GM13977 (cell line): Measurements from ENCODE around the gene MORC4.
"Not testable (repeated sequence)": the region's sequence is repeated elsewhere in the genome, so short reads cannot be mapped to it uniquely, and the experiment has no call there.

Experiments used
- DNase-seq: peaks from one replicate; pipeline ENCODE4 v3.0.0; 2012; ENCODE audit warnings: low spot score
- in situ Hi-C: fragments of 300-500 bp; cut with MboI; formaldehyde crosslinking; loops from one replicate; pipeline ENCODE4 v1.12.0; 2022; ENCODE audit warnings: low sequenced_read_pairs, low pct_unique_long_range_greater_than_20kb, mixed read lengths, inconsistent platforms; ENCODE audit not compliant: unreplicated experiment
- TF ChIP-seq, protein P1 (sequence below): IDR thresholded peaks from 2 replicates; pipeline ENCODE4 v1.5.1; 2012; ENCODE audit warnings: mild to moderate bottlenecking, control low read depth; ENCODE audit not compliant: insufficient read depth; ENCODE audit errors: extremely low read depth, missing control alignments

The MORC4 gene

DNA sequence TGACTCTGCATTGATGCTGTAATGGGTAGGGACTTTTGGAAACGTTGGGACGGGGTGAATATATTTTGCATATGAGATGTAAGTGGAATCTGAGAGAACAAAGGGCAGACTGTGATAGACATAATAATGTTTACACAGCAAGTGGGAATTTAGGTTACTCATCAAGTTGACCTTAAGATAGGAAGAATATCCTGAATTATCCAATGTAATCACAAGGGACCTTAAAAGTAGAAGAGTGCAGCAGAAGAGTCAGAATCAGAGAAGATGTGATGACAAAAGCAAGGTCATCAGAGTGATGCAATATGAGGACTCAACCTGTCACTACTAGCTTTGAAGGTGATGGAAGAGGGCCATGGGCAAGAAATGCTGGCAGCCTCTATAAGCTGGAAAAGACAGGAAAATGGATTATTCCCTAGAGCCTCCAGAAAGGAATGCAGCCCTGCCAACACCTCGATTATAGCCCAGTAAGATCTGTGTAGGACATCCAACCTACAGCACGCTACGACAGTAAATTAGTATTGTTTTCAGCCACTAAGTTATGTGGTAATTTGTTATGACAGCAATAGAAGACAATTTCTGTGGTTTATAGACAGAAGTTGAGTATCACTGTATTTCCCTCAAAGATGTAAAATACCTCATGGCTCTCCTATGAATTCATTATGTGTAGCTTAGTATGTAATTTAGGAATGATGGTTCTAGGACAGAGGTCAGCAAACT is 26.4 kb downstream of the MORC4 start:
- no peak for DNase-seq
- in situ Hi-C loops = no loop called here
- TF ChIP-seq, protein P1, sequence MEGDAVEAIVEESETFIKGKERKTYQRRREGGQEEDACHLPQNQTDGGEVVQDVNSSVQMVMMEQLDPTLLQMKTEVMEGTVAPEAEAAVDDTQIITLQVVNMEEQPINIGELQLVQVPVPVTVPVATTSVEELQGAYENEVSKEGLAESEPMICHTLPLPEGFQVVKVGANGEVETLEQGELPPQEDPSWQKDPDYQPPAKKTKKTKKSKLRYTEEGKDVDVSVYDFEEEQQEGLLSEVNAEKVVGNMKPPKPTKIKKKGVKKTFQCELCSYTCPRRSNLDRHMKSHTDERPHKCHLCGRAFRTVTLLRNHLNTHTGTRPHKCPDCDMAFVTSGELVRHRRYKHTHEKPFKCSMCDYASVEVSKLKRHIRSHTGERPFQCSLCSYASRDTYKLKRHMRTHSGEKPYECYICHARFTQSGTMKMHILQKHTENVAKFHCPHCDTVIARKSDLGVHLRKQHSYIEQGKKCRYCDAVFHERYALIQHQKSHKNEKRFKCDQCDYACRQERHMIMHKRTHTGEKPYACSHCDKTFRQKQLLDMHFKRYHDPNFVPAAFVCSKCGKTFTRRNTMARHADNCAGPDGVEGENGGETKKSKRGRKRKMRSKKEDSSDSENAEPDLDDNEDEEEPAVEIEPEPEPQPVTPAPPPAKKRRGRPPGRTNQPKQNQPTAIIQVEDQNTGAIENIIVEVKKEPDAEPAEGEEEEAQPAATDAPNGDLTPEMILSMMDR = no peak

DNA sequence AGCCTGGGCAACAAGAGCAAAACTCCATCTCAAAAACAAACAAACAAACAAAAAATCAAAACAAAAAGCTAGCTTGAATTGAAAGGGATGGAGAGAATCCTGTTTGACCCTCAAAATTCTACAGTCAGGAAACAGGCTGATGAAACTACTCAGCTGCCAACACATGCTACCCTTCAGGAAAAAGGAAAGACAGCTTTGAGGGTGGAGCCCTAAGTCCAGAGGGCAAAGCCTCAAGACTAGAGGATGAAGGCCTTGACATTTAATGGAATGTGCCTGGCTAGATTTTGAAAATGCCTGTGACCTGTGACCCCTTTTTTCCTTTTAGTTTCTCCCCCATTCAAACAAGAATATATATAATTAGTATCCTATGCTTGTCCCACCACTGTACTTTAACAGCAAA is 27.1 kb downstream of the MORC4 start:
- DNase-seq = no peak
- in situ Hi-C loops = no loop called here
- TF ChIP-seq, protein P1 = no peak

DNA sequence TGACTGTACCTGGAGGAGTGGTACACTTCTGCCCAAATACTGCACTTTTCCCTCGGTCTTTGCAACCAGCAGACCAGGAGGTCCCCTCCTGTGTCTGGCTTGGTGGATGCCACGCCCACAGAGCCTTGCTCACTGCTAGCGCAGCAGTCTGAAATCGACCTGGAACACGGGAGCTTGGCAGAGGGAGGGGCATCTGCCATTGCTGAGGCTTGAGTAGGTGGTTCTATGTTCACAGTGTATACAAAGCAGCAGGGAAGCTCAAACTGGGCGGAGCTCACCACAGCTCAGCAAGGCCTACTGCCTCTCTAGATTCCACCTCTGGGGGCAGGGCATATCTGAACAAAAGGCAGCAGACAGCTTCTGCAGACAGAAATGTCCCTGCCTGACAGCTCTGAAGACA is 33.5 kb downstream of the MORC4 start:
- DNase-seq, in situ Hi-C loops: not testable (repeated sequence)

DNA sequence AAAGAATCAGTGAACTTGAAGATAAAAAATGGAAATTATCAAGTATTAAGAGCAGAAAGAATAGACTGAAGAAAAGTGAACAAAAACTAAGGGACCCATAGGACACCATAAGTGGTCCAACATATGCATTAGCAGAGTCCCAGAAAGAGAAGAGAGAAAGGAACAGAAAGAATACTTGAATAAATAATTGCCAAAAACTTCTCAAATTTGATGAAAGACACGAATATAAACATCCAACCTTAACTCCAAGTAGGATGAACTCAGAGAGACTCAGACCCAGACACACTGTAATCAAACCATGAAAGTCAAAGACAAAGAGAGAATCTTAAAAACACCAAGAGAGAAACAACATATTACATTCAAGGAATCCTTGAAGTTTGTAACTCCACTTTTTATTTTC is 35.7 kb downstream of the MORC4 start:
- TF ChIP-seq, protein P1 = no peak
- no peak for DNase-seq
- in situ Hi-C loops = no loop called here

DNA sequence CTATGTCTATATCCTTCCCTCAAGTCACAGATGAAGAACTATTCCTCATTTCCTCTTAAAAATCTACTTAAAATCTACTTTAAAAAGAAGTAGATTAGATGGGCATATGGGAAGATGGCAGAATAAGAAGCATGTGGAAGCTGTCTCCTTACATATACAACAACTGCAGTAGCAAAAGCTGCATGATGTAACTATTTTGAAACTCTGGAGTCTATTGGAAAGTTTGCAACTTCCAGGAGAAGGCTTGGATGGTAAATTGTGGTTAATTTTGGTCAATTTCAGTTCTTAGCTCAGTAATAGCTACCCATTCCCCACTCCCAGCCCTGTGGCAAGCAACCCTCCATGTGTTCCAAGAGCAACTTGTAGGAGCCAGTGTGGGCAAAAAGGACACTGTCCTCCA is 36.9 kb downstream of the MORC4 start:
- TF ChIP-seq, protein P1 = no peak
- in situ Hi-C loops = no loop called here
- DNase-seq = no peak

DNA sequence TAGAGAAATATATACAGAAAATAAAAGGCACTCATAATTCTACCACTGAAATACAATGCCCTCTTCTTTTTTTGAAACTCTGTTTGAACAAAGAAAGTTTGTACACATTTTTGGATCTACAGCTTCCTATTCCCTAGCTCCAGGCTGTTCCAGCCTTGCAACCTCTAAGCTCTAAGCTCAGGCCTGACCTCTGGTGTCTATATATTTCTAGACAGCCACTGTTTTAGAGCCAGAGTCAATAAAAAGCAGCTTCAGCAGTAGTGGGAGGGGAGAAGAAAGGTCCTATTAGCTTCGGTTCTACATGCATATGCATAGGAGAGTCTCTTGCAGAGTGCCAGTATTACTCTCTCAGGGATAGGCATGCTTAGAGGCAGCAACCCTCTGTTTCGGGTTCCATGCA is 40.1 kb downstream of the MORC4 start:
- TF ChIP-seq, protein P1 = no peak
- no peak for DNase-seq
- in situ Hi-C loops = no loop called here

DNA sequence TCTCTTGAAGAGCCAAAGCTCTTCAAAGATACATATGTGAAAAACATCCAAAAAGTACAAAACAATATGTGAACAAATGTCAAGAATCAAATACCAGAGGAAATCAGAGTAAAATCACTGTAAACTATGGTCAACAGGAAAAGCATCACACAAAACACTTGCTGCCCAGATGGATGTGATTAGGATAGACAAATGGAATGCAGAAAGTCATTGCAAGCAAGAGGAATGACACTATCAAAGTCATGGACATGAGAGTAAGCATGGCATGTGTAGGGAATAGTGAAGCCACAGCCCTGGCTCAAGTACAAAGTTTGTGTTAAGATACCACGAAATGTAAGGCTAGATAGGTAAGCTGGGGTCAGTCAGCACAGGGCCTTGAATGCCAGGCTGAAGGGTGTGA is 42.2 kb downstream of the MORC4 start:
- no peak for DNase-seq
- in situ Hi-C loops = no loop called here
- TF ChIP-seq, protein P1 = no peak
